ENCODE measurements around the gene FAM151B.

Gene FAM151B

DNA sequence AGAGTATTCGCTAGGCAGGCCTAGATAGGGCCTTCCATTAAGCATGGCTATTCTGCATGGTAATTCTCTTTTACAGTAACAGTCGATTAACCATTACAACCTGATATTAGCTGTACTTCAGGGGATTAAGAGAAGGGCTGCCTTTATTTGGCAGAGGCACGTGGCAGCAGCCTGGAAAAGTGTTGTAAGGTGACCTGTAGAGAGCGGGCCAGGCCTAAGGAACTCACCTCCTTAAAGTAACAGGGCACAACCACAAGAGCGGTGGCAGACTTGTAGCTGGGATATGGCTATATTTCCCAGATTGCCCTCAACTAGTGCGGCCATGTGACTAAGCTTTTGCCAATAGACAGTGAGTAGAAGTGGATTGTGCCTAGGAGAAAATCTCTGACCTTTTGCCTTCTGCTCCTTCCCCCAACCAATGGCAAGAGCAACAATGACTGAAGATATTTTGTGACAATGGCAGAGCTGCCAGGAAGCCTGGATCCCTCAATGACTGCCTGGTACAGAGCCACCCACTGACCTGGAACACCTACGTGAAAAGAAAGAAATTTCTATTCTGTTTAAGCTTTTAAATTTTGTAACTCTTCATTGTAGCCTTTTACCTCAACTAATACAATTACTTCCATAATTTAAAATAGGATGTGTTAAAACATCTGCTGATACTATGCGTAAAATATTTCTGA is 101.1 kb downstream of the FAM151B start:
- DNase-seq (ENCODE audit: low read depth, low spot score), result no peak

DNA sequence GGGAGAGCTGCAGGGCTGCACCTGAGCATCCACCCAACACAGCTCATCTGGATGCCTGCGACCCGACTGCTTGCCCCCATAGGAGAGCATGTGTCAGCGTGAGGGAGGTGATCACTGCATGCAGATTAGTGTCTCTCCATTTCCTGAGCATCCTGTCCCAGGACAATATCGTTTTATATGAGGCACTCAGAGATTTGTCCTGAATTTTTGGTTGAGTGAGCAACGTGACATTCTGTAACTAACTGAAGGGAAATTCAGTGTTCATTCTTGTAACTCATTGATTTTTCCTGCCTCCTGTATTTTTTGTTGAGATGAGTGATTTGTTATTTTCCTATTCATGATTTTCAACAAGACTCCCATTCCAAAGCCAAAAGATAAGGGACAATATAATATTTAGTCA is 102.9 kb downstream of the FAM151B start:
- DNase-seq (ENCODE audit: low read depth, low spot score), result no peak

DNA sequence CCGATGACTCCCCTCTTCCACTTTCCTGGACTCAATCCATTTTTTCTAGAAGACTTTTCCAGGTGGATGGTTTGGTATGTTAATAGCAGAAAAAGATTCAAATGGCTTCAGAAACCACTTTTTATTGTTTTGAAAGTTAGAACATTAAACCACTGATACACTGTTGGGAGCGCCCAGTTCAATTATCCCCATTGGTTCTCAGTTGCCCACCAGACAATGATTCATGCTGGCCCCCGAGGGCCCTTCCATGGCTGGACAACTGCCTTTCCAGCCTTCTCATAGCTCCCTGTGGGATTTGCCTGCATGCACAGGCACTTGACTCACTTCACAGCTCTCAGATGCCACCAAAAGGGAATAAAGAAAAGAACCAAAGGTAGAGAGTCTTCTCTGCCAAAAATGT is 103.5 kb downstream of the FAM151B start:
- DNase-seq (ENCODE audit: low read depth, low spot score), result no peak

DNA sequence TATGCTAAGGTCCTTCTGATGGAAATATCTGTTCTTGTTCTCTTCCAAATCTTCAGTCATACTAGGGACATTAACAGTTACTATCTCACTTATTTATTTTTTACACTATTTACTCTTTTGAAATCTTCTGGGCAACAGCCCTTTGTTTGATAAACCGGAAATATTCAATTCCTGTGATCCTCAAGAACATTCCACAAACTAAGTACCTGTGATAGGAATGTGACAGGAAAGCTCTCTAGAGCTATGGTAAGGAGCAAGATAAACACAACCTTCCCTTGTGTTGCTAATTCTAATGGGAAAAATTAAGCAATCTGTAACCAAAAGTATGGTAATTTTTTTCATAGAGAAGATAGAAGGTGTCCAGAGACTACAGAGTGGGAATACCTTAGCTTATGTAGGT is 104.2 kb downstream of the FAM151B start:
- DNase-seq (ENCODE audit: low read depth, low spot score), result no peak
